Prostate gland (tissue), 2 donors: ENCODE measurements around the gene BMP4. TPM values are rescaled to one million over a fixed set of nuclear protein-coding genes. Genes with fewer than 3 reads are reported as not detected.
"Not testable (repeated sequence)": the region's sequence is repeated elsewhere in the genome, so short reads cannot be mapped to it uniquely, and the experiment has no call there.

Experiments used
- DNase-seq: peaks from one replicate; pipeline ENCODE4 v3.0.0-alpha.2; 2019; ENCODE audit warnings: low spot score
- H3K27ac ChIP-seq, 2 donors: fragments of 200-600 bp; sonication (generic); 2 replicates each; pipeline ENCODE4 v1.5.1; 2017 to 2019
- H3K27me3 ChIP-seq: fragments of 200-600 bp; sonication (generic); replicated peaks from 2 replicates; pipeline ENCODE4 v1.5.1; 2019; ENCODE audit not compliant: insufficient read depth
- H3K36me3 ChIP-seq, 2 donors: fragments of 200-600 bp; sonication (generic); 1 replicate in 1 of 2; 2 replicates in 1 of 2; pipeline versions ENCODE4 v1.5.1 to v1.8.1; 2017 to 2019
- H3K4me1 ChIP-seq: fragments of 200-600 bp; sonication (generic); replicated peaks from 2 replicates; pipeline ENCODE4 v1.5.1; 2019
- H3K4me3 ChIP-seq, 2 donors: fragments of 200-600 bp; sonication (generic); 2 replicates each; pipeline ENCODE4 v1.5.1; 2017 to 2019
- H3K9me3 ChIP-seq: fragments of 200-600 bp; sonication (generic); 2 replicates; pipeline ENCODE4 v1.5.1; 2017
- CTCF ChIP-seq, 4 experiments: fragments of 200-600 bp in 2 of 4; fragments of 450-650 bp in 2 of 4; sonication (generic) in 2 of 4; IDR thresholded peaks; 1 replicate in 3 of 4; 2 replicates in 1 of 4; pipeline ENCODE4 v1.5.1; 2016 to 2019; ENCODE audit warnings: antibody characterized with exemption in 4 of 4, mild to moderate bottlenecking in 2 of 4, moderate library complexity in 2 of 4
- POLR2A ChIP-seq: fragments of 450-650 bp; IDR thresholded peaks from one replicate; pipeline ENCODE4 v1.6.1; 2016; ENCODE audit warnings: antibody characterized with exemption, mild to moderate bottlenecking
- POLR2AphosphoS5 ChIP-seq: sonication (generic); formaldehyde crosslinking; IDR thresholded peaks from one replicate; pipeline ENCODE4 v1.6.1; 2017; ENCODE audit warnings: antibody characterized with exemption
- WGBS: methylation state at CpG from one replicate; pipeline ENCODE4 v1.1.5; 2018; 5-methylcytosine and 5-hydroxymethylcytosine counted together
- intact Hi-C: fragments of 100-400 bp; cut with DNase I; formaldehyde crosslinking; loops from one replicate; pipeline ENCODE4 v1.14.2; 2022
- total RNA-seq, 2 donors: library from RNA; depleted of rRNA; stranded (reverse); fragments of >200 nt; gene quantifications; one replicate each; pipeline ENCODE4 v1.1.0, GENCODE V29; 2016

Gene BMP4
- total RNA-seq, 2 donors from 2014 or later = 8.8 to 11.2 TPM

- Histone ChIP-seq H3K4me1 (no peaks in the 10 kb centered on the region), H3K9me3 (no peaks in the 10 kb centered on the region), H3K27ac (no peak overlapping the region), H3K4me3 (no peak overlapping the region), H3K36me3 (no peaks in the 10 kb centered on the region), H3K27me3 (no peaks in the 10 kb centered on the region)
- 76% methylated on average over 1 of the region's 1 CpG for WGBS
- no peak for DNase-seq
- no peak for TF ChIP-seq POLR2AphosphoS5
- TF ChIP-seq CTCF (IDR thresholded peaks at IDR 0.05) = no peak
- TF ChIP-seq POLR2A = no peak
- intact Hi-C loops = no loop called here
Measured at GRCh38 chr14:54000341-54000811, 43.8 kb upstream of the BMP4 start.

GRCh38 chr14:53999061-53999488 lies 42.5 kb upstream of the BMP4 start:
- no peak for DNase-seq
- Histone ChIP-seq H3K27me3 (no peaks in the 10 kb centered on the region), H3K4me3 (no peak overlapping the region), H3K27ac (no peak overlapping the region), H3K36me3 (no peaks in the 10 kb centered on the region), H3K9me3 (no peaks in the 10 kb centered on the region), H3K4me1 (no peaks in the 10 kb centered on the region)
- TF ChIP-seq CTCF (IDR thresholded peaks at IDR 0.05) (no peak), POLR2AphosphoS5 (no peak), POLR2A (no peak)
- 47% methylated on average over 5 of the region's 5 CpGs for WGBS
- intact Hi-C loops = no loop called here

- intact Hi-C loops = no loop called here
- Histone ChIP-seq H3K36me3 (no peaks in the 10 kb centered on the region), H3K27me3 (no peaks in the 10 kb centered on the region), H3K27ac (no peak overlapping the region), H3K4me3 (no peak overlapping the region), H3K4me1 (no peaks in the 10 kb centered on the region), H3K9me3 (no peaks in the 10 kb centered on the region)
- no peak for TF ChIP-seq POLR2A
- TF ChIP-seq CTCF (IDR thresholded peaks at IDR 0.05) = no peak
- TF ChIP-seq POLR2AphosphoS5 = no peak
- no peak for DNase-seq
- WGBS = 97% methylated on average over 1 of the region's 1 CpG
Measured at GRCh38 chr14:53996041-53996440, 39.4 kb upstream of the BMP4 start.

- no peak for TF ChIP-seq CTCF (IDR thresholded peaks at IDR 0.05)
- TF ChIP-seq POLR2A = no peak
- no peak for TF ChIP-seq POLR2AphosphoS5
- Histone ChIP-seq H3K36me3 (no peaks in the 10 kb centered on the region), H3K27ac (no peak overlapping the region), H3K4me1 (no peaks in the 10 kb centered on the region), H3K9me3 (no peaks in the 10 kb centered on the region), H3K4me3 (no peak overlapping the region), H3K27me3 (no peaks in the 10 kb centered on the region)
- intact Hi-C loops = no loop called here
- no peak for DNase-seq
- 48% methylated on average over 6 of the region's 6 CpGs for WGBS
Measured at GRCh38 chr14:53993920-53994607, 37.4 kb upstream of the BMP4 start.

GRCh38 chr14:53990978-53991377 lies 34.4 kb upstream of the BMP4 start:
- H3K9me3 ChIP-seq = no peaks in the 10 kb centered on the region
- TF ChIP-seq CTCF (IDR thresholded peaks at IDR 0.05) (no peak), POLR2AphosphoS5 (no peak), POLR2A (no peak)
- no peaks in the 10 kb centered on the region for H3K4me1 ChIP-seq
- H3K36me3 ChIP-seq = no peaks in the 10 kb centered on the region
- H3K4me3 ChIP-seq = no peak overlapping the region
- no peak overlapping the region for H3K27ac ChIP-seq
- WGBS = 34% methylated on average over 2 of the region's 2 CpGs
- H3K27me3 ChIP-seq = no peaks in the 10 kb centered on the region
- no peak for DNase-seq
- intact Hi-C loops = no loop called here

GRCh38 chr14:53986718-53987117 lies 30.1 kb upstream of the BMP4 start:
- intact Hi-C loops, H3K9me3 ChIP-seq, H3K27me3 ChIP-seq, H3K36me3 ChIP-seq, H3K4me3 ChIP-seq, DNase-seq, H3K4me1 ChIP-seq, H3K27ac ChIP-seq: not testable (repeated sequence)
- WGBS = 94% methylated on average over 3 of the region's 3 CpGs

GRCh38 chr14:53984958-53985357 lies 28.3 kb upstream of the BMP4 start:
- H3K27ac ChIP-seq, DNase-seq, intact Hi-C loops, H3K4me1 ChIP-seq, H3K4me3 ChIP-seq, H3K36me3 ChIP-seq, H3K9me3 ChIP-seq, H3K27me3 ChIP-seq: not testable (repeated sequence)
- WGBS = 97% methylated on average over 2 of the region's 2 CpGs
